PC-3 (cell line): ENCODE measurements around the gene LHFPL6. TPM values are rescaled to one million over a fixed set of nuclear protein-coding genes. Genes with fewer than 3 reads are reported as not detected.

Experiments used
- ATAC-seq: fragments of 200-7000 bp; cut with Tn5 transposase; 2 replicates; pipeline ENCODE4 v1.9.1; 2020; ENCODE audit warnings: mild to moderate bottlenecking, moderate library complexity
- BruUV-seq: library from RNA; stranded (reverse); fragments of 400-500 nt; replicated peaks from 2 replicates; lab custom pipeline; 2021; lab: Mats Ljungman, UMichigan
- CTCF ChIA-PET: fragments of 300-600 bp; sonication (Branson Sonifier 250); formaldehyde crosslinking; loops from one replicate; lab custom pipeline; 2022; ENCODE audit warnings: antibody characterized with exemption; lab: Charles Lee
- POLR2A ChIA-PET: fragments of 300-600 bp; sonication (Branson Sonifier 250); formaldehyde crosslinking; loops from one replicate; lab custom pipeline; 2022; ENCODE audit warnings: antibody characterized with exemption; ENCODE audit not compliant: unreplicated experiment; lab: Charles Lee
- DNase-seq: peaks from one replicate; pipeline ENCODE4 v3.0.0-alpha.2; 2015
- H2AFZ ChIP-seq: fragments of 300-600 bp; sonication (generic); 2 replicates; pipeline ENCODE4 v1.6.0; 2016; ENCODE audit warnings: antibody characterized with exemption, low read length
- H3F3A ChIP-seq: fragments of 300-600 bp; sonication (generic); one replicate; pipeline ENCODE4 v1.6.0; 2017; ENCODE audit warnings: antibody characterized with exemption, low read length, control low read depth, mild to moderate bottlenecking; ENCODE audit not compliant: unreplicated experiment
- H3K27ac ChIP-seq: fragments of 300-600 bp; sonication (generic); 2 replicates; pipeline ENCODE4 v1.5.1; 2016; ENCODE audit warnings: mild to moderate bottlenecking, low read length
- H3K27me3 ChIP-seq: fragments of 300-600 bp; sonication (generic); 2 replicates; pipeline ENCODE4 v1.6.1; 2016; ENCODE audit warnings: low read length, mixed read lengths
- H3K36me3 ChIP-seq: fragments of 300-600 bp; sonication (generic); 2 replicates; pipeline ENCODE4 v1.6.1; 2016; ENCODE audit warnings: low read depth, mixed run types, low read length, mixed read lengths
- H3K4me1 ChIP-seq: fragments of 300-600 bp; sonication (generic); 2 replicates; pipeline ENCODE4 v1.5.1; 2016; ENCODE audit warnings: low read length; ENCODE audit not compliant: insufficient read depth
- H3K4me2 ChIP-seq: fragments of 300-600 bp; sonication (generic); 2 replicates; pipeline ENCODE4 v1.6.0; 2016; ENCODE audit warnings: low read length
- H3K4me3 ChIP-seq: fragments of 300-600 bp; sonication (generic); 2 replicates; pipeline ENCODE4 v1.5.1; 2016; ENCODE audit warnings: mild to moderate bottlenecking, low read length, mixed read lengths
- H3K79me2 ChIP-seq: fragments of 300-600 bp; sonication (generic); 2 replicates; pipeline ENCODE4 v1.6.1; 2017; ENCODE audit warnings: low read length, mixed read lengths
- H3K9ac ChIP-seq: fragments of 300-600 bp; sonication (generic); 2 replicates; pipeline ENCODE4 v1.6.0; 2016; ENCODE audit warnings: mild to moderate bottlenecking, low read length
- H3K9me2 ChIP-seq: fragments of 300-600 bp; sonication (generic); replicated peaks from 2 replicates; pipeline ENCODE4 v1.6.1; 2016; ENCODE audit warnings: mixed run types, low read length, mixed read lengths
- H3K9me3 ChIP-seq: fragments of 300-600 bp; sonication (generic); 2 replicates; pipeline ENCODE4 v1.6.1; 2016; ENCODE audit warnings: low read length, mixed read lengths
- H4K20me1 ChIP-seq: fragments of 300-600 bp; sonication (generic); 2 replicates; pipeline ENCODE4 v1.6.1; 2016; ENCODE audit warnings: low read length, mixed read lengths
- CTCF ChIP-seq: fragments of 300-600 bp; sonication (generic); conservative IDR thresholded peaks from 2 replicates; pipeline ENCODE4 v1.5.1; 2017; ENCODE audit warnings: antibody characterized with exemption, low read depth, mild to moderate bottlenecking, low read length
- EZH2 ChIP-seq: fragments of 300-600 bp; sonication (generic); IDR thresholded peaks from one replicate; pipeline ENCODE4 v1.6.1; 2017; ENCODE audit warnings: antibody characterized with exemption, mild to moderate bottlenecking, low read length; ENCODE audit not compliant: unreplicated experiment
- EZH2phosphoT487 ChIP-seq: fragments of 300-600 bp; sonication (generic); IDR thresholded peaks from 2 replicates; pipeline ENCODE4 v1.6.1; 2018; ENCODE audit warnings: mild to moderate bottlenecking, antibody characterized with exemption, low read length, borderline replicate concordance
- intact Hi-C: fragments of 100-400 bp; cut with micrococcal nuclease; formaldehyde crosslinking; loops from 2 replicates; pipeline ENCODE4 v1.9.0; 2023
- total RNA-seq: library from RNA; depleted of rRNA; stranded (reverse); fragments of >200 nt; gene quantifications from 2 replicates; pipeline ENCODE4 v1.2.3, GENCODE V29; 2014

LHFPL6 gene
- total RNA-seq, 1 experiment from 2014 or later, result 7.8 TPM

GRCh38 chr13:39585219-39585618 is 17.8 kb downstream of the LHFPL6 start:
- no peaks in the 10 kb centered on the region for H3K79me2 ChIP-seq
- no peaks in the 10 kb centered on the region for H3F3A ChIP-seq
- no peak overlapping the region for H3K9ac ChIP-seq
- no TSS peak for BruUV-seq
- DNase-seq, result peak; percentile 56
- intact Hi-C loops, result no loop called here
- ATAC-seq, result peak; percentile 40; the same call in 1 of the 2 replicates
- no peaks in the 10 kb centered on the region for H3K27me3 ChIP-seq
- CTCF ChIA-PET, result interaction anchor here (0.6 kb wide), 1 partner anchor 31 kb away, joined by 3 read pairs; no protein-coding TSS in a partner anchor
- H3K9me3 ChIP-seq, result no peaks in the 10 kb centered on the region
- POLR2A ChIA-PET, result no interaction called here
- H3K4me2 ChIP-seq, result no peak overlapping the region; the same call in 1 of the 2 replicates
- no peak overlapping the region for H3K4me3 ChIP-seq
- no peaks in the 10 kb centered on the region for H3K36me3 ChIP-seq
- no peak overlapping the region for H2AFZ ChIP-seq
- TF ChIP-seq EZH2phosphoT487, result no peak
- TF ChIP-seq EZH2, result no peak
- TF ChIP-seq CTCF, result no peak
- H3K9me2 ChIP-seq, result no peaks in the 10 kb centered on the region
- peaks cover 8% of the 10 kb centered on the region; the same call in 1 of the 2 replicates for H3K4me1 ChIP-seq
- no peaks in the 10 kb centered on the region for H4K20me1 ChIP-seq
- no peak overlapping the region for H3K27ac ChIP-seq

DNA sequence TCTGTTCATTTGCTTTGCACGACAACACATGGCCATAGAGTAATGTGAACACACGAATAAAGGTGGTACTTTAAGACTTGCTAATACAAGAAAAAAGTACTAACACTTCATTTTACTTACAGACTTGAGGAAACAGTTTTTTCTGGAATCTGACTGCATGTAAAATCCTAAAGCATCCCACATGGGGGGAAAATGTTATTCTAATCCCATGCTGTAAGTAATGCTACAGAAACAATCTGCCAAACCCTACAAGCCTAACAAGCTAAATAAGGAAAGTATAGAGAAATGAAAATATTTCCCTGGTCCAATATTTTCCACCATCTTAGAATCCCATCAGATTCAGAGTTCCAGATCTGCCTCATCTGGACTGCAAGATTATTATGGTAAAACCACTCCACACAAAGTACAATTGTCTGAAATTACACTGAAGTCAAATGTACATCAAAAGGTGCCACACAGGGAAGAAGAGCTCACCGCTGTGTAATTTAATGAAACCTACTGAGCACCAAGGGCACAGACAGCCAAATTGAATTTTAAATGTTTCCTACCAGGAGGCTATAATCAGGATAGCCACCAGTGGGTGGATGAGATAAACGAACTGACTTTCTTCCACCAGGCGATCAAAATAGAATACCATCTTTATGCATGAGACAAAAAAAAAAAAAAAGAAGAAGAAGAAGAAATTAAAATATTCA is 22.0 kb downstream of the LHFPL6 start:
- no peak overlapping the region for H3K4me3 ChIP-seq
- no TSS peak for BruUV-seq
- no peak overlapping the region for H3K27ac ChIP-seq
- no peaks in the 10 kb centered on the region for H3K79me2 ChIP-seq
- H3K9me3 ChIP-seq, result no peaks in the 10 kb centered on the region
- intact Hi-C loops, result no loop called here
- no peak for ATAC-seq
- H3K27me3 ChIP-seq, result no peaks in the 10 kb centered on the region
- no peak overlapping the region for H2AFZ ChIP-seq
- no peaks in the 10 kb centered on the region for H4K20me1 ChIP-seq
- CTCF ChIA-PET, result no interaction called here
- H3K36me3 ChIP-seq, result no peaks in the 10 kb centered on the region
- TF ChIP-seq EZH2phosphoT487 (no peak), CTCF (no peak), EZH2 (no peak)
- H3K9ac ChIP-seq, result no peak overlapping the region
- H3F3A ChIP-seq, result no peaks in the 10 kb centered on the region
- peaks cover 6% of the 10 kb centered on the region; the same call in 1 of the 2 replicates for H3K4me1 ChIP-seq
- no peaks in the 10 kb centered on the region for H3K9me2 ChIP-seq
- no peak for DNase-seq
- no peak overlapping the region for H3K4me2 ChIP-seq
- POLR2A ChIA-PET, result no interaction called here

DNA sequence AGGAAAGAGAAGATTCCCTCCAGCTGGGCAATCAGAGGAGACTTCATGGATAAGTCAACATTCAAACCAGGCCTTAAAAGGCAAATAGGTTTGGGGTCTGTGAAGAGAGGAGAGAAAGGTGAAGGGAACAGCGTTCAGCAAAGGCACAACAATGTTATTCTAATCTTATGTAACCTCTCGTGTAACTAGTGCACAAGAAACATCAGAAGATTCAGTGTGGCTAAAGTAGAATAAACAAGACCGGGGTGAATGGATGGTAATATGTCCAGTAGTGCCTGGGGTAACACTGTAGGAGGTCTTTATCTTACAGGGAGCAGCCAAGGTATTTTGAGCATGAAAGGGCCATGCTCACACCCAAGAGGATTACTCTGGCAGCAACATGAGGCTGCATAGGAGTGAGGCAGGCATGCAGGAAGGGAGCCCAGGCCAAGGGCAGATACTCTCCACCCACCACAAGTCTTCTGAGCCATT is 24.1 kb downstream of the LHFPL6 start:
- Histone ChIP-seq H3K4me1 (no peaks in the 10 kb centered on the region), H4K20me1 (no peaks in the 10 kb centered on the region), H3K9me3 (no peaks in the 10 kb centered on the region), H3K4me3 (no peak overlapping the region), H3K79me2 (no peaks in the 10 kb centered on the region), H2AFZ (no peak overlapping the region), H3K27ac (no peak overlapping the region), H3K36me3 (no peaks in the 10 kb centered on the region), H3K9me2 (no peaks in the 10 kb centered on the region), H3K27me3 (no peaks in the 10 kb centered on the region), H3F3A (no peaks in the 10 kb centered on the region), H3K4me2 (no peak overlapping the region), H3K9ac (no peak overlapping the region)
- TF ChIP-seq EZH2phosphoT487 (no peak), CTCF (no peak), EZH2 (no peak)
- ATAC-seq, result no peak
- BruUV-seq, result no TSS peak
- ChIA-PET POLR2A (no interaction called here), CTCF (no interaction called here)
- no peak for DNase-seq
- intact Hi-C loops, result no loop called here
